ENCODE results near the gene DNAH5.

DNAH5 gene

DNA sequence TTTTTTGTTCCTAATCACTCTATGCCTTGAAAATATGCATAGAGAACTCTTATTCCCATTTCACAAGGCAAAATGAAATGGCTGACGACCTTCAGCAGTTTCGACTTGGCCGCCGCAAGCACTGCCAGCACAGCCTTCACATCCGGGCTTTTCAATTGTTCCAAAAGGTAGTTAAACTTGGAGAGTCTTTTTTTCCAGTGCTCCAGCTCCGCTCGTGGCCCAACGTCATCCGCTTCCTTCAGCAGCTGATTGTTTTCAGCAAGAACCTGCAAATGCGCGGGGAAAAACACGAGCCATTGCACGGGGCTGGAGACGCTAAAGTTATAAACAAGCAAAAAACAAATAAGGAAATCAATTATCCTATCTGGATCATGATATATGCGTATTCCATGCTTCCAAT, 25.4 kb downstream of the DNAH5 start:
- Histone ChIP-seq H3K27ac (no peak overlapping the region), H3K4me1 (no peaks in the 10 kb centered on the region), H3K4me3 (no peak overlapping the region), H4K20me1 (no peaks in the 10 kb centered on the region), H3K9ac (no peak overlapping the region), H3K9me3 (no peaks in the 10 kb centered on the region), H3K4me2 (no peak overlapping the region), H3K36me3 (no peaks in the 10 kb centered on the region), H3K27me3 (no peaks in the 10 kb centered on the region)
- no peak for TF ChIP-seq Cebpa-rat (IDR thresholded peaks at IDR 0.05)

DNA sequence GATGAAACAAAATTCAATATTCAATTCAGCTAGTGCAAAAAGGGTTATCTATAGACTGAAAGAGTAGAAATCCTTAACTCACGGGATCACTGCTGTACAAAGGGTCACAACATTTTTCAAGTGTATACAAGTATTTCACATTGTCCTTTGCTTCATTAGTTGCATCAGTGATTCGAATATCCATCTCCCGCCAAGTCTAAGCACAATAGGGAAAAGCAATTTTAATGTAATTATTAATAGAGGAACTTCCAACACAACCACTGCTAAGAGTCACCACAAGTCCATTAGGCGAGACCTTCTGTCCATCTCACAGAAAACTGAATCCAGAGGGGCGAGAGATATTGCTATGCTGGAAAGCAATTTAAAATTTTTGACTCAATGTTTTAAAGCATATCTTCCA, 27.4 kb downstream of the DNAH5 start:
- H3K4me3 ChIP-seq, result no peak overlapping the region
- H4K20me1 ChIP-seq, result no peaks in the 10 kb centered on the region
- H3K9ac ChIP-seq, result no peak overlapping the region
- H3K9me3 ChIP-seq, result no peaks in the 10 kb centered on the region
- no peaks in the 10 kb centered on the region for H3K27me3 ChIP-seq
- no peaks in the 10 kb centered on the region for H3K36me3 ChIP-seq
- no peak overlapping the region for H3K27ac ChIP-seq
- H3K4me1 ChIP-seq, result no peaks in the 10 kb centered on the region
- no peak for TF ChIP-seq Cebpa-rat (IDR thresholded peaks at IDR 0.05)
- no peak overlapping the region for H3K4me2 ChIP-seq

DNA sequence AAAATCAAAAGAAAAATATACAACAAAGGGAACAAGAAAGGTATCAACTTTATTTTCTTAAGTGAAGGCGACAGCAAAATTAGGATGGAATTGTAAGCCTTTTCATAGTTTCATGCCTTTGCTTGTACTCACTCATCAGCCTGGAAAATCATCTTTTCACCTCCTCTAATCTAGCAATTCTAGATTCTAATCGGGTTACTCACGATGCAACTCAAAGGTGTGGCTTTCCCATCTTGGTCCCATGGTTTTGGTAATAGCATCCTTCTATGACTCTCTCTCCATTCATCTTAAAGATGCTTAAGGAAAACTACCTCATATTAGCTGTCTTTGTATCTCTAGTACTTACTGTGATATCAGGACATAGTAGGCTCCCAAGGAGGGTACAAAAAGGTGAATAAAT, 30.5 kb downstream of the DNAH5 start:
- Histone ChIP-seq H3K27me3 (no peaks in the 10 kb centered on the region), H3K27ac (no peak overlapping the region)
- TF ChIP-seq Cebpa-rat (IDR thresholded peaks at IDR 0.05), result no peak

DNA sequence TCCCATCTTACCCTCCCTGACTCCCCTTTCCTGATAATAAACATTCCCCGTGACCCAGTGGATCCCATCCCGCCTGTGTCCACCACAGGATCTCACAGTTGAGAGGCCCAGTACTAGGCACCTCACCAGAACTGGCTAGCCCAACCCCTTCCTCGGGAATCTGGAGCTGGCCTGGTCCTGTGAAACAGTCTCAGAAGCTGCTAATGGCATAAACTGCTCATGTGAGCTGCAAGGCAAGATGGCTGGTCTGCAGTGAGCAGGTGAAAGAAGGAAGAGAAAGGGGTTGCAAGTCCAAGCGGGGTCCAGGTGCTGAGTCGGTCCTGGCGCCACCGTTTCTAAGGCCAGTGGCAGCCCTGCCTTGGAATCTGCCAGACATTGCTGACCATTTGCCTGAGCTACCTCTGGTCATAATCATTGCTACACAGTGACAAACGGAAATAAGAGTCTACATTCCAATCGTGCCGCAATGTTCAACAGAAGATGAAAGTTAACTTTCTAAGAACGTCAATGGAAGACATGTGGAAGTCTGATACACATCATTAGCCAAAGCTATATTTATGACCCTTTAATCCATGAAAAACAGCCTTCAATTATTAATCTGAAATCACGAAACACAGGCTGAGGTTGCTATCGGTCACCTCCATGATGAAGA, 33.7 kb downstream of the DNAH5 start:
- Histone ChIP-seq H3K4me3 (no peak overlapping the region), H3K9me3 (no peaks in the 10 kb centered on the region), H4K20me1 (no peaks in the 10 kb centered on the region), H3K9ac (no peak overlapping the region), H3K36me3 (no peaks in the 10 kb centered on the region), H3K27me3 (no peaks in the 10 kb centered on the region), H3K4me2 (no peak overlapping the region), H3K27ac (no peak overlapping the region), H3K4me1 (no peaks in the 10 kb centered on the region)
- TF ChIP-seq Cebpa-rat (IDR thresholded peaks at IDR 0.05), result no peak

More for the DNA sequence above, 30.5 kb downstream of the DNAH5 start:
- Histone ChIP-seq H4K20me1 (no peaks in the 10 kb centered on the region), H3K9me3 (no peaks in the 10 kb centered on the region), H3K36me3 (no peaks in the 10 kb centered on the region), H3K4me2 (no peak overlapping the region), H3K4me1 (no peaks in the 10 kb centered on the region), H3K4me3 (no peak overlapping the region), H3K9ac (no peak overlapping the region)

DNA sequence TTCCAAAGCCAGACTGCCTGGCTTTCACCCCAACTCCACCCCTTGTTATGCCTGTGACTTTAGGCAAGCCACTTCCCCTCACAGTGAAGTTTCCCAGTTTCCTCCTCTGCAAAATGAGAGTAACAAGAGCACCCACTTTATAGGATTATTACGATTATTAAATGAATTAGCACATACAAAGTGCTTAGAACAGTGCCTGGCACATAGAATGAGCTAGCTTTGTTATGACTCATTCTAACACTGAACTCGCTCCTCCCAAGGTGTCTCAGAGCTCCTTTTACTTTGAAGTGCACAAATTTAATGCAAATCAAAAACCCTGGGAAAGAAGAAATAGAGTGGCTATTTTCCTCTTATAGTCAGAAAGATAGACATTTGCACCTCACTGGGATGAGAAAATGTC, 34.3 kb downstream of the DNAH5 start:
- no peaks in the 10 kb centered on the region for H3K27me3 ChIP-seq
- H3K9ac ChIP-seq, result no peak overlapping the region
- TF ChIP-seq Cebpa-rat (IDR thresholded peaks at IDR 0.05), result no peak

DNA sequence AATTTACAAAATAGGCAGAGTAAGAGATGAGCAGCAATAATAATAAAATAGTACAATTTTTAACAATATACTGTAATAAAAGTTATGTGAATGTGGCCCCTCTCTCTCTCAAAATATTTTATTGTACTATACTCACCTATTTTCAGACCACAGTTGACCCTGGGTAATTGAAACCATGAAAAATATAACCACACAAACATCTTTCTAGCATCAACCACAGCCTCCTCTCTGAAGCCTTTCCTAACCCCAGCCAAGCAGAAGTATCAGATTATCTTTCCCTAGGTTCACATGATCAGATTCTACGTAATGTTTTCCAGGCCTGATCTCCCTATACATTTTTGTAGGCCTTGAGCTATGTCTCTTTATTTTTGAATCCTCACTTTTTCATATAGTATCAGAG, 35.2 kb downstream of the DNAH5 start:
- Histone ChIP-seq H3K27ac (no peak overlapping the region), H3K27me3 (no peaks in the 10 kb centered on the region), H3K36me3 (no peaks in the 10 kb centered on the region), H3K9ac (no peak overlapping the region), H3K9me3 (no peaks in the 10 kb centered on the region), H3K4me2 (no peak overlapping the region), H4K20me1 (no peaks in the 10 kb centered on the region), H3K4me1 (no peaks in the 10 kb centered on the region), H3K4me3 (no peak overlapping the region)
- no peak for TF ChIP-seq Cebpa-rat (IDR thresholded peaks at IDR 0.05)

More for the DNA sequence above, 34.3 kb downstream of the DNAH5 start:
- no peak overlapping the region for H3K27ac ChIP-seq
- no peak overlapping the region for H3K4me3 ChIP-seq
- H4K20me1 ChIP-seq, result no peaks in the 10 kb centered on the region
- H3K9me3 ChIP-seq, result no peaks in the 10 kb centered on the region
- no peaks in the 10 kb centered on the region for H3K36me3 ChIP-seq
- no peak overlapping the region for H3K4me2 ChIP-seq
- H3K4me1 ChIP-seq, result no peaks in the 10 kb centered on the region

DNA sequence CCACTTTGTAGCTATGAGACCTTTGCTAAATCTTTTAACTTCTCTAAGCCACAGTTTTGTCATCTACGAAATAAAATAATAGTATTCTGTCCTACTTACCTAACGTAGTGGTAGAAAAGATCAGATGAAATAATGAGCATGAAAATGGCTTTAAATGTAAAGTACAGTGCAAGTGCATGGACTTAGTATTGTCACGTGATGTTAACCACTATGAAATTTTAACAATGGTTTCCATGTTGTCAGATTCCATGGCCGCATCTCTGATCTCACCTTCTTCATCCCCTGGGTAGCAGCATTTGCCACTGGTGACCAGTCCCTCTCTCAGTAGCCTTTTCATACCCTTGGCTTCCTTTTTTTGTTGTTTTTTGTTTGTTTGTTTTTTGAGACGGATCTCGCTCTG, 45.9 kb downstream of the DNAH5 start:
- Histone ChIP-seq H3K9ac (no peak overlapping the region), H3K36me3 (no peaks in the 10 kb centered on the region), H3K4me3 (no peak overlapping the region), H4K20me1 (no peaks in the 10 kb centered on the region), H3K4me2 (no peak overlapping the region), H3K27ac (no peak overlapping the region), H3K9me3 (no peaks in the 10 kb centered on the region), H3K4me1 (no peaks in the 10 kb centered on the region), H3K27me3 (no peaks in the 10 kb centered on the region)
- TF ChIP-seq Cebpa-rat (IDR thresholded peaks at IDR 0.05), result no peak

DNA sequence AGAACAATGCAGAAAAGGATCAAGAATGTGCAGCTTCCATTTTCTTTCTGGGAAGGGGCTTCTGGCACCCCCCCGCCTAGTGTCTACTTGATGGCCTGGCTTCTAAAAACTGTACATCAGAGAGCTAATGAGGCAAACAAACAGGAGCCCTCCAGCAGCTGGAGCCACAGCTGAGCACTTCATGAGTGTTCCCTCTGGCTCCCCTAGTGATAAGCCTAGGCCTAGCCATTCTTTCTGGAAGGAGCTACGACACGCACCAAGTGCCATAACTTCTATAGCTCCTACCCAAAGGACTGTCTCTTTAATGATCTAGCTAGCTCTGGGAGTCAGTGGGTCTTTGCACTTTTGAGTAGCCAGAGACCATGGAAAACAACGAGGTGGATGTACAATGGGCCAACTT, 66.1 kb downstream of the DNAH5 start:
- Histone ChIP-seq H3K36me3 (no peaks in the 10 kb centered on the region), H3K4me2 (no peak overlapping the region), H4K20me1 (no peaks in the 10 kb centered on the region), H3K27me3 (no peaks in the 10 kb centered on the region), H3K9me3 (peaks cover 5% of the 10 kb centered on the region; the same call in 1 of the 2 replicates), H3K4me1 (no peaks in the 10 kb centered on the region), H3K27ac (no peak overlapping the region), H3K9ac (no peak overlapping the region), H3K4me3 (no peak overlapping the region)
- no peak for TF ChIP-seq Cebpa-rat (IDR thresholded peaks at IDR 0.05)

DNA sequence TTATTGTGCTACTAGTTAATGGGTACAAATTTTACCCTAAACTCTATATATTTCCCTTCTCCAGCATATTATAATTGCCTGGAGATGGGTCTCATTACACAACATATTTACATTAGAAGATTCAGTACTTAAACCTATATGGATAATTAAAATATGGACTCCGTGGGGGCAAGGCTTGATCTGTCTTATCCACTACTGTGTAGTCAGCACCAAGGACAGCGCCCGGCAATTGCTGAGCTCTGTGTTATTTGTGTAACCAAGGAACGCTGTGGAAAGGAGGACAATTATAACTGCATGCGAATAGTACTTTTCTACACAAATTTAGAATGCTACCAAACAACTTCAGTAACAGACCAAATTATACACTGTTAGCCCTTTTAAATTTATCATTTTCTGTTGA, 77.7 kb downstream of the DNAH5 start:
- no peak for TF ChIP-seq Cebpa-rat (IDR thresholded peaks at IDR 0.05)
- H3K27ac ChIP-seq, result no peak overlapping the region
- no peaks in the 10 kb centered on the region for H3K27me3 ChIP-seq
- no peaks in the 10 kb centered on the region for H3K4me1 ChIP-seq
- no peaks in the 10 kb centered on the region for H4K20me1 ChIP-seq
- no peak overlapping the region for H3K4me3 ChIP-seq
- no peaks in the 10 kb centered on the region for H3K9me3 ChIP-seq
- H3K9ac ChIP-seq, result no peak overlapping the region
- no peaks in the 10 kb centered on the region for H3K36me3 ChIP-seq
- no peak overlapping the region for H3K4me2 ChIP-seq

DNA sequence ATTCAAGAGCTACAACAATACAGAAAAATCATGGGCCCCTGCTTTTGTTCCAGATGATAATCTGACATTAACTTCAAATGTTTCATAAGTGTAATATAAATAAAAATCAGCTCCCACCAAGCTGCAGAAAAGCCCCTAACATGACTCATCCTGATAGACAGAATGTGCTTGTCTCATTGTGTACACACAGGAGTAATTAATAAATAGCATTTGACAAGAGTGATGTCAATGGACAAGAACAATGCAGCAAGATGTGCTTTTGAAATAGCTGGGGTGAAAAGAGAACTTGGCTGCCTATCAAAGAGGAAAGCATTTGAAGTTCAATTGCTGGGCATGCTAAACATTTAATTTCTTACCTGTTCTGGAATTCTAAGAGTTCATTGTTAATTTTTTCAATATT, 79.2 kb downstream of the DNAH5 start:
- Histone ChIP-seq H3K4me3 (no peak overlapping the region), H3K9me3 (no peaks in the 10 kb centered on the region), H3K9ac (no peak overlapping the region), H3K27ac (no peak overlapping the region), H3K27me3 (no peaks in the 10 kb centered on the region), H3K4me1 (no peaks in the 10 kb centered on the region), H3K36me3 (no peaks in the 10 kb centered on the region), H3K4me2 (no peak overlapping the region), H4K20me1 (no peaks in the 10 kb centered on the region)
- TF ChIP-seq Cebpa-rat (IDR thresholded peaks at IDR 0.05), result no peak

DNA sequence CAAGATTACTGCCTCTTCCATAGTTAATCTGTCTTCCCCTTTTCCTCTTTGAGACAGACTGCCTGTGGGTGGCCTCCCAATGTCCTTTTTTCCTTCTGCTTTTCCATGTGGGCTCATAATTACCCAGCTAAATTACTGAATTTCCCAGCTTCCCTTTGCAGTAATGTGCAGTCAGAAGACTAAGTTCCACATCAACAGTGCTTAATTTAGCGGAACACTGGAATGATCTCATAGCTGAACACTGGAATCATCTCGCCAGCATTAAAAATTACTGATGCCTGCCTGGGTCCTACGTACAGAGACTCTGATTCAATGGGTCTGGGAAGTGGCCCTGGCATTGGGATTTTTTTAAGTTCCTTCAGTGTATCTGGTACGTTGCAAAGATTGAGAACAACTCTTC, 84.3 kb downstream of the DNAH5 start:
- H3K4me3 ChIP-seq, result no peak overlapping the region
- no peaks in the 10 kb centered on the region for H3K36me3 ChIP-seq
- no peaks in the 10 kb centered on the region for H3K9me3 ChIP-seq
- H3K27me3 ChIP-seq, result no peaks in the 10 kb centered on the region
- TF ChIP-seq Cebpa-rat (IDR thresholded peaks at IDR 0.05), result no peak
- no peaks in the 10 kb centered on the region for H3K4me1 ChIP-seq
- no peaks in the 10 kb centered on the region for H4K20me1 ChIP-seq
- H3K27ac ChIP-seq, result no peak overlapping the region
- H3K4me2 ChIP-seq, result no peak overlapping the region
- H3K9ac ChIP-seq, result no peak overlapping the region

Measured in BLaER1 (cell line).